ENCODE data around the gene SHC4. TPM values are rescaled to one million over a fixed set of nuclear protein-coding genes. Genes with fewer than 3 reads are reported as not detected.

SHC4 gene
- total and polyA plus RNA-seq, 2 of the 13 experiments (the other 11 are each of a cell fraction or from before 2014, with no cell fraction given) = 0.04 TPM; not detected in 1

DNA sequence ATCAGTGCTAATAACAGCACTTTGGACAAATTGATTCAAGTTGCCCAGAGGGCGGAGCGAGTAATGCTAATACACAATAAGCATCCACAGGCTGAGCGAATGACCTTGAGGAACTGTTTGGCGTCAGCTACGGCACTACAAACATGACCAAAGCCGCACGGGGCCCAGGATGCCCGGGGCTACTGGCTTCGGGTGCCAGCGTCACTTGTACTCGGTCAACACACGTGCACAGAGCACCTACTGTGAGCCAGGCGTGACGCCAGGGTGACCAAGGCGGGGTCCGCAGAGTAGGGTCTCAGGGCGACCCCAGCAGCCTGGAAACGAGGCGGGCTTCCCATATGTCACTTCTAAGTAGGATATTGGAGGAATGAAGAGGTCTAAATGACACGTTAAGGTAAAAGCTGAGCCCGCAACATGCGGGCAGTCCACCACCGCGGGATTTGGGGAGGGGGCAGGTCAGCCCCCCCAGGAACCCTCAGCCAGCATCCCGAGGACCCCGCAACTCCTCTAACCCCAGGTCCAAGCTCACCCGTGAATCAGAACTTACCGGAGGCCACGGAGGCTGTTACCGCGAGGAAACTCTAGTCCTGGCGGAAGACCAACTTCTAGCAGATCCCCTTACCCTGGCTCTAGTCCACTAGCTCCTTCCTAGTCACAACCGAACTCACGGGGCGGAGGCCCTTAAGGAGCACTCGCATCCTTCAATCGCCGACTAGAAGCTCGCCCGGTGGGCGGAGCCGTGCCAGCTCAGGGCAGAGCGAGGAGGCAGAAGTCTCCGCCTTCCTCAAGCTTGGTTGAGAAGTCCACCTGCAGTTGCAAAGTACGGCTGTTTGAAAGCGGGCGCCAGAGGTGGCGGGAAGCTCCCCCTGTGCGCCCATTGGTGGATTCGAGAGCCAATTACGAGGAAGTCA lies 153.1 kb downstream of the SHC4 start, which contains the start of gene CEP152 (continued):
- no peak for TF ChIP-seq HNRNPUL1 (IDR thresholded peaks at IDR 0.05; ENCODE audit: low read depth, low read length)
- TF ChIP-seq, protein P1, sequence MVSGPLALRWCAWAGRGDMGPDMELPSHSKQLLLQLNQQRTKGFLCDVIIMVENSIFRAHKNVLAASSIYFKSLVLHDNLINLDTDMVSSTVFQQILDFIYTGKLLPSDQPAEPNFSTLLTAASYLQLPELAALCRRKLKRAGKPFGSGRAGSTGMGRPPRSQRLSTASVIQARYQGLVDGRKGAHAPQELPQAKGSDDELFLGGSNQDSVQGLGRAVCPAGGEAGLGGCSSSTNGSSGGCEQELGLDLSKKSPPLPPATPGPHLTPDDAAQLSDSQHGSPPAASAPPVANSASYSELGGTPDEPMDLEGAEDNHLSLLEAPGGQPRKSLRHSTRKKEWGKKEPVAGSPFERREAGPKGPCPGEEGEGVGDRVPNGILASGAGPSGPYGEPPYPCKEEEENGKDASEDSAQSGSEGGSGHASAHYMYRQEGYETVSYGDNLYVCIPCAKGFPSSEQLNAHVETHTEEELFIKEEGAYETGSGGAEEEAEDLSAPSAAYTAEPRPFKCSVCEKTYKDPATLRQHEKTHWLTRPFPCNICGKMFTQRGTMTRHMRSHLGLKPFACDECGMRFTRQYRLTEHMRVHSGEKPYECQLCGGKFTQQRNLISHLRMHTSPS (CRISPR knock-in tag; IDR thresholded peaks at IDR 0.05; ENCODE audit: low read depth) = no peak; the same call in 1 of the 2 replicates
- TF ChIP-seq ZNF180 (CRISPR knock-in tag; IDR thresholded peaks at IDR 0.05; ENCODE audit: borderline replicate concordance, low read depth) = no peak
- TF ChIP-seq ZFP1 (CRISPR knock-in tag; IDR thresholded peaks at IDR 0.05) = no peak
- no peak for TF ChIP-seq IRF2 (CRISPR knock-in tag; IDR thresholded peaks at IDR 0.05)
- TF ChIP-seq, protein P2, sequence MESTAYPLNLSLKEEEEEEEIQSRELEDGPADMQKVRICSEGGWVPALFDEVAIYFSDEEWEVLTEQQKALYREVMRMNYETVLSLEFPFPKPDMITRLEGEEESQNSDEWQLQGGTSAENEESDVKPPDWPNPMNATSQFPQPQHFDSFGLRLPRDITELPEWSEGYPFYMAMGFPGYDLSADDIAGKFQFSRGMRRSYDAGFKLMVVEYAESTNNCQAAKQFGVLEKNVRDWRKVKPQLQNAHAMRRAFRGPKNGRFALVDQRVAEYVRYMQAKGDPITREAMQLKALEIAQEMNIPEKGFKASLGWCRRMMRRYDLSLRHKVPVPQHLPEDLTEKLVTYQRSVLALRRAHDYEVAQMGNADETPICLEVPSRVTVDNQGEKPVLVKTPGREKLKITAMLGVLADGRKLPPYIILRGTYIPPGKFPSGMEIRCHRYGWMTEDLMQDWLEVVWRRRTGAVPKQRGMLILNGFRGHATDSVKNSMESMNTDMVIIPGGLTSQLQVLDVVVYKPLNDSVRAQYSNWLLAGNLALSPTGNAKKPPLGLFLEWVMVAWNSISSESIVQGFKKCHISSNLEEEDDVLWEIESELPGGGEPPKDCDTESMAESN (CRISPR knock-in tag; conservative IDR thresholded peaks at IDR 0.05) = no peak
- TF ChIP-seq, protein P3, sequence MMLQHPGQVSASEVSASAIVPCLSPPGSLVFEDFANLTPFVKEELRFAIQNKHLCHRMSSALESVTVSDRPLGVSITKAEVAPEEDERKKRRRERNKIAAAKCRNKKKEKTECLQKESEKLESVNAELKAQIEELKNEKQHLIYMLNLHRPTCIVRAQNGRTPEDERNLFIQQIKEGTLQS (CRISPR knock-in tag; IDR thresholded peaks at IDR 0.05) = no peak
- TF ChIP-seq ZNF792 (CRISPR knock-in tag; IDR thresholded peaks at IDR 0.05) = peak; percentile 28; the same call in 1 of the 2 replicates
- TF ChIP-seq, protein P4, sequence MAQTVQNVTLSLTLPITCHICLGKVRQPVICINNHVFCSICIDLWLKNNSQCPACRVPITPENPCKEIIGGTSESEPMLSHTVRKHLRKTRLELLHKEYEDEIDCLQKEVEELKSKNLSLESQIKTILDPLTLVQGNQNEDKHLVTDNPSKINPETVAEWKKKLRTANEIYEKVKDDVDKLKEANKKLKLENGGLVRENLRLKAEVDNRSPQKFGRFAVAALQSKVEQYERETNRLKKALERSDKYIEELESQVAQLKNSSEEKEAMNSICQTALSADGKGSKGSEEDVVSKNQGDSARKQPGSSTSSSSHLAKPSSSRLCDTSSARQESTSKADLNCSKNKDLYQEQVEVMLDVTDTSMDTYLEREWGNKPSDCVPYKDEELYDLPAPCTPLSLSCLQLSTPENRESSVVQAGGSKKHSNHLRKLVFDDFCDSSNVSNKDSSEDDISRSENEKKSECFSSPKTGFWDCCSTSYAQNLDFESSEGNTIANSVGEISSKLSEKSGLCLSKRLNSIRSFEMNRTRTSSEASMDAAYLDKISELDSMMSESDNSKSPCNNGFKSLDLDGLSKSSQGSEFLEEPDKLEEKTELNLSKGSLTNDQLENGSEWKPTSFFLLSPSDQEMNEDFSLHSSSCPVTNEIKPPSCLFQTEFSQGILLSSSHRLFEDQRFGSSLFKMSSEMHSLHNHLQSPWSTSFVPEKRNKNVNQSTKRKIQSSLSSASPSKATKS (CRISPR knock-in tag; IDR thresholded peaks at IDR 0.05) = no peak
- TF ChIP-seq MBNL3 (CRISPR knock-in tag; conservative IDR thresholded peaks at IDR 0.05) = no peak
- TF ChIP-seq, protein P5, sequence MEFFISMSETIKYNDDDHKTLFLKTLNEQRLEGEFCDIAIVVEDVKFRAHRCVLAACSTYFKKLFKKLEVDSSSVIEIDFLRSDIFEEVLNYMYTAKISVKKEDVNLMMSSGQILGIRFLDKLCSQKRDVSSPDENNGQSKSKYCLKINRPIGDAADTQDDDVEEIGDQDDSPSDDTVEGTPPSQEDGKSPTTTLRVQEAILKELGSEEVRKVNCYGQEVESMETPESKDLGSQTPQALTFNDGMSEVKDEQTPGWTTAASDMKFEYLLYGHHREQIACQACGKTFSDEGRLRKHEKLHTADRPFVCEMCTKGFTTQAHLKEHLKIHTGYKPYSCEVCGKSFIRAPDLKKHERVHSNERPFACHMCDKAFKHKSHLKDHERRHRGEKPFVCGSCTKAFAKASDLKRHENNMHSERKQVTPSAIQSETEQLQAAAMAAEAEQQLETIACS (CRISPR knock-in tag; IDR thresholded peaks at IDR 0.05) = no peak
- no peak for TF ChIP-seq HOXA5 (CRISPR knock-in tag; IDR thresholded peaks at IDR 0.05)
- TF ChIP-seq KDM1A (CRISPR knock-in tag; IDR thresholded peaks at IDR 0.05) = no peak
- TF ChIP-seq RXRB (CRISPR knock-in tag; IDR thresholded peaks at IDR 0.05; ENCODE audit: borderline replicate concordance) = peak; percentile 9; the same call in 1 of the 2 replicates
- 0 out of 2 replicates have a peak, but pooled peaks have one; percentile 57 for TF ChIP-seq ZMAT3 (CRISPR knock-in tag; conservative IDR thresholded peaks at IDR 0.05)
- TF ChIP-seq, protein P6, sequence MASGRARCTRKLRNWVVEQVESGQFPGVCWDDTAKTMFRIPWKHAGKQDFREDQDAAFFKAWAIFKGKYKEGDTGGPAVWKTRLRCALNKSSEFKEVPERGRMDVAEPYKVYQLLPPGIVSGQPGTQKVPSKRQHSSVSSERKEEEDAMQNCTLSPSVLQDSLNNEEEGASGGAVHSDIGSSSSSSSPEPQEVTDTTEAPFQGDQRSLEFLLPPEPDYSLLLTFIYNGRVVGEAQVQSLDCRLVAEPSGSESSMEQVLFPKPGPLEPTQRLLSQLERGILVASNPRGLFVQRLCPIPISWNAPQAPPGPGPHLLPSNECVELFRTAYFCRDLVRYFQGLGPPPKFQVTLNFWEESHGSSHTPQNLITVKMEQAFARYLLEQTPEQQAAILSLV (CRISPR knock-in tag; IDR thresholded peaks at IDR 0.05; ENCODE audit: borderline replicate concordance) = peak; percentile 19; the same call in 1 of the 2 replicates
- no peak for TF ChIP-seq ZBTB20 (CRISPR knock-in tag; IDR thresholded peaks at IDR 0.05; ENCODE audit: borderline replicate concordance, low read depth)
- peak; percentile 79 for TF ChIP-seq KMT2A (CRISPR knock-in tag; IDR thresholded peaks at IDR 0.05)
- no peak for TF ChIP-seq ZNF674 (CRISPR knock-in tag; IDR thresholded peaks at IDR 0.05; ENCODE audit: low read depth)
- no peak for TF ChIP-seq ZNF367 (CRISPR knock-in tag; IDR thresholded peaks at IDR 0.05; ENCODE audit: borderline replicate concordance)
